Fibroblast of gingiva (primary cell): ENCODE data around the gene CAPS2.
A peak's percentile ranks its signal among the peaks of the same experiment; 100 is the strongest.

Source experiments
- DNase-seq: peaks from one replicate; pipeline ENCODE4 v3.0.0-alpha.2; 2011; ENCODE audit warnings: low read depth

Gene CAPS2

DNA sequence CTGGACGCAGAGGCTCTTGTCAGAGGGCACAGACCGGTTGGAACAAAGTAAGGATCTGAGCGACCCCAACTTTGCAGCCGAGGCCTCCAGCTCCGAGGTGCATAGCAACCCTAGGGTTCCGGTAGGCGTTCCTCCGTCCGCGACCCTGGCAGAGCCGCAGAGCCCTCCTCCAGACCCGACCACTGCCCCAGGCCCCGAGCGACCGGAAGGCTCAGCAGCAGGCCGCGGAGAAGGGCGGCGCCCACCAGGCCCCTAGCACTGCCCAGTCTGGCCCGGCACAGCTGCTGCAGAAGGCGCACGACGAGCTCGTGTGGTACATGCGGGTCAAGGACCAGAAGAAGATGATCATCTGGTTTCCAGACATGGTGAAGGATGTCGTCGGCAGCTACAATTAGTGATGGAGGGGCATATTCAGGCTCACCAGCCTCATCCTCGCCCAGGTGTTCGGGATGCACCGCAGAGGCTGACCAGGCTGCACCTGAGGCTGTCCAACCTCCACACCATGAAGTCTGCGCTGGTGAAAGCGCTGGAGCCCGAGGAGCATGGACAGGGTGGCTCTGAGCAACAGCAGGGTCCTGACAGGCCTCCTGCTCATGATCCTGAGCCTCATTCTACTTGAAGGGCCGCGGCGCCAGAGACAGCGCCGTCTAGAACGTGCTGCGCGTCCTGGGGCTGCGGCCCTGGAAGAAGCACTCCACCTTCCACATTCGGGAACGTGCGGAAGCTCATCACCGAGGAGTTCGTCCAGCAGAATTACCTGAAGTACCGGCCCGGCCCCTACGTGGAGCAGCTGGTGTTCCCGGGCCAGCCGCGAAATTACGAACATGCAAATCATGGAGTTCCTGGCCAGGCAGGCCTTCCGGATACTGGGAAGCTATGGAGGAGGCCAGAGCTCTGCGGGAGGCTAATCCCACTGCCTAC, 24.5 kb downstream of the CAPS2 start:
- no peak for DNase-seq

DNA sequence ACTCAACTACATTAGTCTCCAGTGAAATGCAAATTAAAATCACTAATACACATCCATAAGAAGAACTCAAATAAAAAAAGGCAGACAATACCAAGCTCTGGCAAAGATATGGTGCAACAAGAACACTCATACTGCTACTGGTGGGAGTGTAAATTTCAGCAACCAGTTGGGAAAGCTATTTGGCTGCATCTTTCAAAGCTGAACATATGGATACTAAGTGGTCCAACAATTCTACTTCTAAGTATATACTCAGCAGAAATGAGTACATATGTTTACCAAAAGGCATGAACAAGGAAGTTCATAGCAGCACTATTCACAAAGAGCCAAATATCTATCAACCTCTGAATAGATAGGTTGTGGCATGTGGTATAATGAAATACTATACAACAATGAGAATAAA, 27.3 kb downstream of the CAPS2 start:
- no peak for DNase-seq

DNA sequence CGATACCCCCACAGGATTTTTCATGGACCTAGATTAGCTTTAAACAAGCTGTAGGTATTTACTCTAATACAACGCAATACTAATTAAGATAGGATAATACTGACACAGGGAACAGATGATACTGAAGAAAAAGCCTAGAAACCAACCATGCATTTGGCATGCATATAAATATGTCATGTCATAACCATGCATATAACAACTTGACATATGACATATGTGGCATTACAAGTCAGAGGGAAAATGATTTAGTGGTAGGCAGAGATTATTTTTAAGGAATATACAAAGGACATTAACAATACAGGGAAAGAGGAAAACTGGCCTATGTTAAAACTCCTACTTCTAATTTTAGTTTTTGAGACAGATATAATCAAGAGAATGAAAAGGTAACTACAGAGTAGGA, 27.9 kb downstream of the CAPS2 start:
- no peak for DNase-seq

DNA sequence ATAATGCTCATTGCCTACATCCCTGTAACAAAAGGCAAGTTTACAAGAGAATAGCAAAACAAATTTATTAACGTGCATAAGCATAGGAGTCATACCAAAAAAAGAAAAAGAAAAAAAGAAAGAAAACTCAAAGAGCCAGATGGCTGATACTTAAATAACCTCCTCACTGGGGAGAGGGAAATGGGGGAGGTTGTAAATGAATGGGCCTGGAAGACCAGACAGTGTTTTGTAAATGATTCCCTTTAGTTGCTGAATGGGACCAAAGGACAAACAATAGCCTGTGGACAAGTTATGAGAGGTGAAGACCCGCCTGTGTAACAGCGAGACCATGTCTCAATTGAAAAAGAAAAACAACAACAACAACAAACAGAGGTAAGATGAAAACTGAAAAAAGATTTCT, 35.3 kb downstream of the CAPS2 start:
- no peak for DNase-seq

DNA sequence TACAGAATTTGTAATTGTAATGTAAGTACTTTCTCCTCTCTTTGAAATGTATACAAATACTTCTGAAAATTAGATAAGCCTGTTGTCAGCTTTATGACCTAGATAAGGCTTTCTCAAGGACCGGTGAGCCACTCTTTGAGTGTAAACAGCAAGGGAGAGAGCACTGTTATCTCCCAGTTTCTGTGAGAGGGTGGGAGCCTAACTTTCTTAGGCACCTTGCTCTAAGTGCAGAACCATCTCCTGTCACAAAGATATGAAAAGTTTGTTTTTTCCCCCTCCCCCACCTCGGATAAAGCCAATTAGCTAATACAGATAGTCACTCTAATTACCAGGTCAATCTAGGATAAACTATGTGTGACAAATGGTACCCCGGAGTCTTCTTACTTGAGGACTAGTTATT, 35.8 kb downstream of the CAPS2 start:
- no peak for DNase-seq

DNA sequence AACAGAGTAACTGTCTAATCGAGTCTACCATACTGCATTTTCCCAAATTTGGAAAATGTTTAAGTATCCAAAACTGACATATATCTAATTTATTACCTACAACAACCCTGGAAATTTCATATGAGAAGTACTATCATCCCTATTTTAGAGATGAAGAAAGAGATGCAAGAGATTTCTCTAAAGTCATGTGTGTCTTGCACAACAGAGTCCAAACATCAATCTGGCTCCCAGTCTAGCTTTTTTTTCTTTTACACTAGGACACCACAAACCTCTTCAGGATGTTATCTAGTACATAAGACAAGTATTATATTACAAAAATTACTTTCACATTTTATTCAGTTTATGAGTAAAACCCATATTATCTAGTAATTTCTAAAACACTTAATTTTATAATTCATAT, 39.1 kb downstream of the CAPS2 start:
- peak; percentile 7 for DNase-seq

DNA sequence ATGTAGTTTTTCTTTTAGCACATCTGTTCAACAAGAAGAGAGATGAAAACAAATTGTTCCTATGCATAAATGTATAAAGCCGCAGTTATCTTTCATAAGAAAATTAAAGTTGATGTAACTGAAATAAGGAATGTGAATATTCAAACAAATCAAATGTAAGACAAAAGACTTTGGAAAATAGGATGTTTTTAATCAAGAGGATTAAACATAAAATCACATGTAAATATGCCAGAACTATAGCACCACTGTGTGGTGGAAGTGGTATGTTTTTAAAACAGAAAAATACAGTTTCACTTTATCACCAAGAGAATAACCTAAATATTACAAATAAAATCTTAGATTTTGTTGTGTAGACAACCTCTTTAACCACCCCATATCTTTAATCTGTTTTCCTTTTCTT, 40.4 kb downstream of the CAPS2 start:
- DNase-seq: peak; percentile 8

DNA sequence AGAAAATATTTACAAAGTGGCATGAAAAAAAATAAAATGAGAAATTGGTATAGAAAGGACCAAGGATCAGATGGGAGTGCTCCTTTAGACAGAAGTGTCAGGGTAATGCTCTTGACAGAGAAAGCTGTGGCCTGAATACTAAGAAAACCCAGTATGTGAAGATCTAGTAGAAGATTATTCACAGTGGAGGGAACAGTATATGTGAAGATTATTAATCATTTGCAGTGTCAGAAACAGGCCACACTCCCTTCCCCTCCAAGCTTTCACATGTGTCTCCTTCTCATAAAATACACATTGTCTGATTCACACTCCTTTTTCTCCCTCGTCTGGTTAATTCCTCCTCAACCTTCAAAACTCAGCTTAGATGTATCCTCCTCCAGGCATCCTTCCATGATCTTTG, 41.3 kb downstream of the CAPS2 start:
- DNase-seq: no peak

DNA sequence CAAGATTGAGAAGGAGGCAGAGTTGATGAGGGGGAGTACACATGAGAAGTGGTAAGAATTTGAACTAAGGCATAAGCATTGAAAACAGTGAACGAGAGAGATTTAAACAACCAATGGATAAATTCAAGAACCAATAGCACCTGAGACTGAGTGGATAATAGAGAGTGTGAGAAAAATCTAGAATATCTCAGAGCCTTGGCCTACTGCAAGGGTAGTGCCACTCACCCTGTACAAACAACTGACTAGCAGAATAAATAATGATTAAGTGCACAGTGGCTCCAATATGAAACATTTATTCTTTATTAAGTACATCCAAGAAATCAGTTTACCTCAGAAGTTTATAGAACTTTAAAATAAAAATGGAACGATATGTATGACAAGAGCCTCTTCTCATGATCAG, 54.4 kb downstream of the CAPS2 start:
- DNase-seq: no peak

DNA sequence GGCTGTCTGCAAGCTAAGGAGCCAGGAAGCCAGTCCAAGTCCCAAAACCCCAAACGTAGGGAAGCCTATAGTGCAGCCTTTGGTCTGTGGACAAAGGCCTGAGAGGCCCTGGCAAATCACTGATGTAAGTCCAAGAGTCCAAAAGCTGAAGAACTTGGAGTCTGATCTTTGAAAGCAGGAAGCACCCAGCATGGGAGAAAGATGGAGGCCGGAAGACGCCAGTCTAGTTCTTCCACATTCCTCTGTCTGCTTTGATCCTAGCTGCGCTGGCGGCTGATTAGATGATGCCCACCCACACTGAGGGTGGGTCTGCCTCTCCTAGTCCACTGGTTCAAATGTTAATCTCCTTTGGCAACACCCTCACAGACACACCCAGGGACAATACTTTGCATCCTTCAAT, 58.5 kb downstream of the CAPS2 start:
- no peak for DNase-seq

DNA sequence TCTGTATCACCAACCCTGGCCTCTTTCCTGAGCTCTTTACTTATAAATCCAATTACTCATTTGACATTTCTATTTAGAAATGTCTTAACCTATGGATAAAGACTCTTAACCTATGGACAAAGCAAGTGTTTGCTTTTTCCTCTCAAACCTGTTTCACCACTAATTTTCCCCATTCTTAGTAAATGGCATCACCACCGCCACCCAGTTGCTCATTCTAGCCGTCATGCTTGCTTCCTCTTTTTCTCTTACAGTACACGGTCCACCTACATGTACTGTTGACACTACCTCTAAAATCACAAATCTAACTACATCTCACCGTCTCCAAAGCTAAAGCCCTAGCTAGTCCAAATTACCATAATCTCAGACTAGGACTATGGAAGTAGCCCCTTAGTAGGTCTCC, 60.0 kb downstream of the CAPS2 start:
- DNase-seq: no peak

DNA sequence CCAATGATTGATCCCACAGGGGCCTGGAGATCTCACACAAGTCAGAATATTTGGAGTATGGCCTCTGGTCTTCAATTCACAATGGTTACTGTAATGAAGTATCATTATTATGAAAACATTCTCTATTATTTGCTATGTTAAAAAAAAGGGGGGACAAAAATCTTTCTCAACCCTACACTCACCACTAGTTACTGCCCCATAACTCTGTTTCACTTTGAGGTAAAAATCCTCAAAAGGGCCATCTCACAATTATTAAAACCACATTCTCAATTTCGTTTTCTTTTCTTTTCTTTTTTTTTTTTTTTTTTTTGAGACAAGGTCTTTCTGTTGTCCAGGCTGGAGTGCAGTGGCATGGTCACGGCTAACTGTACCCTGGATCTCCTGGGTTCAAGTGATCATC, 60.9 kb downstream of the CAPS2 start:
- DNase-seq: no peak

DNA sequence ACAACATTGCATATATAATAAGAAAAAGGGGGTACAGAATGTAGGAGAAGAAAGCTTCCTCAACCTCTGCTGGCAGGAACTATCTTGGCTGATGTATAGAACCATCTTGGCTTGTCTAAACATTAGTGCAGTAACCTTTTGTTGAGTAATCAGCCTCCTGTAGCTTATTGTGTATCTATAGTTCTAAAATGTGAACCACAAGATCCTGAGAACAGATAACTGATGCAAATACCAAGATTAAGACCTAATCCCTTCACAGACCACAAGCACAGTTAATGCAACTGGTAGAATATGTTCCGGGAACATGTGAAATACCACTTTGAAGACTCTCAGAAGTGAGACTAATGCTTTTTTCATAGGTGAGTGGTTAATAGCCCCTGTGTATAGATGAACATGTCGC, 69.8 kb downstream of the CAPS2 start:
- DNase-seq: no peak

DNA sequence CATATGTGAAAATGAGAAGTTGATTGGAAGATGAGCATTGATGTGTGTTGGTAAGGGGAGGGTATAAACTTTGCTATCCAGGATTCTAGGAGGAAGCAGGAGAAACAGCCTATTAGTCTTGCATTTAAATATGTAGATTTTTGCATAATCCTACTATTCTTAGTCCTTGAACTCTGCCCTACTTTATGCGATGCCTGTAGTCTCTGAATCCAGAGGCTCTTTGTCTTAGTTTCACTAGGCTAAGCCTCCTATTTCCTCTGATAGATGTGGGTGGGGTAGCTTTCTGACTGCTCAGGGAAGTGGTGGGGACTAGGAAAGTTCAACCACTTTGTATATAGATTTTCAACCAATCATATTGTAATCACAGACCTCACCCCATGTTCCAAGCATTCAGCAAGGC, 71.0 kb downstream of the CAPS2 start:
- DNase-seq: no peak

DNA sequence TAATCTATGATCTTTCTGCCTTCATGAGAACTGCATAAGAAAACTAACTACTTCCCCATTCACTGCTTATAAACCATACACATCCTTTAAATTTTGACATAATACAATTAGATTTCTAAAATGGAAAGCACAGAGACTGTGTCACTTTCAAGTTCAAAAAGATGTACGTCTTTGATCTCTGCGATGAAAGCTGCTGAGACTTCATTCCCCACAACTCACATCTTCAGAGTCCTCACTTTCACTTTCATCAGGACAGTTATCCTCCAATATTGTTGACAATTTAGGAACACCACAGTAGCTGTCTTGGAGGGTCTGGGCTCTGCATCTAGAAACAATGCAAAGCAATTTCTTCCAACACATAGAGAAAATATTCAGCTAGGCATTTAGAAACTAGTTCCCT, 72.6 kb downstream of the CAPS2 start:
- no peak for DNase-seq

DNA sequence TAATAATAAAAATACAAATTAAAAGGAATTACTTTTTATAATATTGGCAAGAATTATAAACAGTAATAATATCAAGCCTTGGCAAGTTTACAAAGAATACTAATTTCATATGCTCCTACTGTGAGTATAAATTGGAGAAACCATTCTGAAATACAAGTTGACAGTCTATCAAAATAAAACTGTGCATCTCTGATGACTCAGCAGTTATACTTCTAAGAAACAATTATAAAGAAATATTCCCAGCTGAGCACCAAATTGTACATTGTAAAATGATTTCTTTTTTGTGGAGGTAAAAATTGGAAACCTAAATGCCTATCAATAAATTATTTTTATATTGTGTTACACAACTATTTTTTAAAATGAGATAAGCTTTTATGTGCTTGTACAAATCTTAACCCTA, 85.0 kb downstream of the CAPS2 start:
- DNase-seq: no peak

DNA sequence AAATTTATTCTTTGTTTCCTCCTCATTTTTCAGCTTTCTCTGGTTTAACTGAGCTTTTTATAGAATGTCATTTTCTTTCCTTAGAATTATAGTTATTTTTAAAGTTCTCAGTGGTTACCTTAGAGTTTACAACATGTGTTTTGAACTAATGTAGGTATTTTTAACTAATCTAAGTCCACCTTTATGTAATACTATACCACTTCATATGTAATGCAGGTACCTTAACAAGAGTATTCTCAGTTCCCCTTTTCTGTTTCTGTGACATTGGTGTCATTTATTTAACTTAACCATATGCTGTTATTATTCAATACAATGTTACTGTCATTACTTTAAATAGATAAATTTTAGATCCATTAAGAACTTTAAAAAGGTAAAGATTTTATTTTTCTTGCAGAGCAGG, 90.1 kb downstream of the CAPS2 start:
- no peak for DNase-seq

DNA sequence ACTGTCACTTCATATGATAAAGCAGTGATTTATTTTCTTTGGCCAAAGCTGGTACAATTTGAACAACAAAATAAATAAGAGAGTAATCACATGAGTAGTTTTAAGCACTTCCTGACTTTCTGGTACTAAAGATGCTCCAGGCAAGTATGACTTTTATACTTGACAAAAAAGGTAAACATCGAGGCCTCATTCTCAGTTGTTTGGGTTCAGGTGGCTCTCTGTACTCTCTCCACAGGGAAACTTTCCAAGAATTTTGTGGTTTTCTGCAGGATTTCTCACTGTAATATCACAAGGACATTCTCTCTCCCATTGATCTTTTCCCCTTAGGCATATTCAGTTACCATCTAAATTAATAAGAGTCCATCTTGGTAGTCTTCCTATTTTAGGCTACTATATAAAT, 93.9 kb downstream of the CAPS2 start:
- no peak for DNase-seq

DNA sequence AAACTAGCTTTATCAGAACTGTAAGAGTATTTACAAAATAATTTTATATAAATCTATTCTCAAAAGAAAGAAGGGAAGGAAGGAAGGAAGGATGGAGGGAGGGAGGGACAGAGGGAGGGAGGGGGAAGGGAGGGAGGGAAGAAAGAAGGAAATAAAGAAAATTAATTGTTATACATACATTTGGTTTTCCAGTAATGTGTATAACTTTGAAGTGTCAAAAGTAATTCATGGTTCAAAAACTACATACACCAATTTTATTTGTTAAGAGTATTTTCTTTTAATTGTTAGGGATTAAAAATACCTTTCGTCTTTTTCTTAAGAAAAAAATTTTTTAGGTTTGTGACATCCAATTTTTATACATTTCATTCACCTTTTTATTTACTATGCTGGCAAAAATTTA, 103.0 kb downstream of the CAPS2 start:
- no peak for DNase-seq
